Astrocyte (in vitro differentiated cells and primary cell): ENCODE measurements around the gene CRACR2A. TPM values are rescaled to one million over a fixed set of nuclear protein-coding genes. Genes with fewer than 3 reads are reported as not detected.

Experiments used
- DNase-seq: peaks from one replicate; pipeline ENCODE4 v3.0.0-alpha.2; 2010; ENCODE audit warnings: low read depth
- FAIRE-seq: peaks from 2 replicates; lab custom pipeline; 2011; peaks lifted over from hg19 to GRCh38; lab: Jason Lieb, UNC
- H2AFZ ChIP-seq: 2 replicates; pipeline ENCODE4 v1.6.0; 2012; ENCODE audit warnings: low read depth, low read length, inconsistent platforms
- H3K27ac ChIP-seq: 2 replicates; pipeline ENCODE4 v1.5.1; 2011; ENCODE audit warnings: low read depth, low read length, inconsistent platforms
- H3K27me3 ChIP-seq: 2 replicates; pipeline ENCODE4 v1.6.0; 2011; ENCODE audit warnings: low read length, inconsistent platforms; ENCODE audit not compliant: insufficient read depth
- H3K36me3 ChIP-seq: 2 replicates; pipeline ENCODE4 v1.5.1; 2011; ENCODE audit warnings: low read length, inconsistent platforms; ENCODE audit not compliant: insufficient read depth
- H3K4me1 ChIP-seq: 2 replicates; pipeline ENCODE4 v1.5.1; 2011; ENCODE audit warnings: low read length, inconsistent platforms; ENCODE audit not compliant: insufficient read depth
- H3K4me2 ChIP-seq: 2 replicates; pipeline ENCODE4 v1.6.0; 2012; ENCODE audit warnings: low read length, inconsistent platforms
- H3K4me3 ChIP-seq: 2 replicates; pipeline ENCODE4 v1.5.1; 2011; ENCODE audit warnings: low read depth, mild to moderate bottlenecking, low read length, inconsistent platforms; ENCODE audit not compliant: insufficient read depth
- H3K79me2 ChIP-seq: 2 replicates; pipeline ENCODE4 v1.6.0; 2012; ENCODE audit warnings: mild to moderate bottlenecking, low read length, inconsistent platforms; ENCODE audit not compliant: insufficient read depth
- H3K9ac ChIP-seq: 2 replicates; pipeline ENCODE4 v1.6.0; 2012; ENCODE audit warnings: mild to moderate bottlenecking, low read length, inconsistent platforms
- H3K9me3 ChIP-seq: 2 replicates; pipeline ENCODE4 v1.5.1; 2012; ENCODE audit warnings: low read depth, mild to moderate bottlenecking, low read length, inconsistent platforms; ENCODE audit not compliant: insufficient read depth
- H4K20me1 ChIP-seq: 2 replicates; pipeline ENCODE4 v1.6.0; 2012; ENCODE audit warnings: low read length, inconsistent platforms; ENCODE audit not compliant: insufficient read depth
- H3K27ac Mint-ChIP-seq: one replicate; pipeline ENCODE4 v1.8.0; 2021; ENCODE audit warnings: mild to moderate bottlenecking, mixed read lengths; ENCODE audit not compliant: unreplicated experiment
- H3K27me3 Mint-ChIP-seq: one replicate; pipeline ENCODE4 v1.8.0; 2021; ENCODE audit warnings: low read depth, mixed read lengths; ENCODE audit not compliant: unreplicated experiment
- H3K36me3 Mint-ChIP-seq: one replicate; pipeline ENCODE4 v1.8.0; 2021; ENCODE audit warnings: low read depth, mixed read lengths; ENCODE audit not compliant: unreplicated experiment
- H3K4me1 Mint-ChIP-seq: one replicate; pipeline ENCODE4 v1.8.0; 2021; ENCODE audit warnings: low read depth, mixed read lengths; ENCODE audit not compliant: unreplicated experiment
- H3K4me3 Mint-ChIP-seq: one replicate; pipeline ENCODE4 v1.8.0; 2021; ENCODE audit warnings: mild to moderate bottlenecking, moderate library complexity, mixed read lengths; ENCODE audit not compliant: unreplicated experiment
- H3K9me3 Mint-ChIP-seq: one replicate; pipeline ENCODE4 v1.8.0; 2021; ENCODE audit warnings: mild to moderate bottlenecking, mixed read lengths; ENCODE audit not compliant: unreplicated experiment
- EZH2 ChIP-seq: IDR thresholded peaks from 2 replicates; pipeline ENCODE4 v1.6.1; 2012; ENCODE audit warnings: mild to moderate bottlenecking, low read length, inconsistent platforms; ENCODE audit not compliant: insufficient read depth
- total RNA-seq: library from RNA; stranded (reverse); gene quantifications from 2 replicates; pipeline ENCODE4 v1.2.1, GENCODE V29; 2021
- TF ChIP-seq, protein P1 (sequence below): IDR thresholded peaks from 2 replicates; pipeline ENCODE4 v1.5.1; 2011; ENCODE audit warnings: low read depth, mild to moderate bottlenecking, inconsistent platforms, low read length, moderate library complexity; ENCODE audit not compliant: insufficient read depth

CRACR2A gene
- total RNA-seq, 1 donor from 2014 or later, result 1.5 TPM

DNA sequence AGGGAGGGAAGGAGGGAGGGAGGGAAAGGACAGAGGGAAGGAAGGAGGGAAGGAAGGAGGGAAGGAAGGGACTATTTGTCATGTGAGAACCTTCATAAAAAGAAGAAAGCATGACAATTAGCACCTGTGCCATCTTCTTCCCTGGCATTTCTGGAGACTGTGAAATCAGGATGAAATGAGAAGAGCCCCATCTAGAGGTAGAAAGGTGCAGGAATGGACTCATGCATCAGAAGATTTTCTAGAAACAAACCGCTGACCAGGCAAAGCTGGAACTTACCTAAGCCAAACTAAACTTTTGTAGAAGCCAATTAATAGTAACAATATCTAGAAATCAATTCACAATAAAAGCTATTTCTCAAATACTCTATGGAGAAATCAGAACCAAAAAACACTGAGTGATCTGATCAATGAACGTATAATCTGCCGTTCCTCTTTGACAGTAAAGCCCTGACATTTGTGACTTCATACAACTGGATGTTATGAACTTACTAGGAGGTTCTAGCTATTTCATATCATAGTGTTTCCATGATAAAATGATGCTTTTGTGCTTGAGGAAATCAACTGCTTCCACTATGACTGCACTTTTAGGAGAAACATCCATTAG lies 24.4 kb upstream of the CRACR2A start:
- Histone ChIP-seq H3K4me3 (no peak overlapping the region), H2AFZ (no peak overlapping the region), H3K27me3 (peaks cover 11% of the 10 kb centered on the region), H3K27ac (no peak overlapping the region), H3K4me2 (no peak overlapping the region), H3K9me3 (no peaks in the 10 kb centered on the region), H3K9ac (no peak overlapping the region), H3K79me2 (no peaks in the 10 kb centered on the region), H3K36me3 (no peaks in the 10 kb centered on the region), H3K4me1 (no peaks in the 10 kb centered on the region), H4K20me1 (no peaks in the 10 kb centered on the region)
- H3K36me3 Mint-ChIP-seq, result no peaks in the 10 kb centered on the region
- DNase-seq (peak; percentile 12), FAIRE-seq (peak; percentile 72)
- no peak for TF ChIP-seq EZH2
- TF ChIP-seq, protein P1, sequence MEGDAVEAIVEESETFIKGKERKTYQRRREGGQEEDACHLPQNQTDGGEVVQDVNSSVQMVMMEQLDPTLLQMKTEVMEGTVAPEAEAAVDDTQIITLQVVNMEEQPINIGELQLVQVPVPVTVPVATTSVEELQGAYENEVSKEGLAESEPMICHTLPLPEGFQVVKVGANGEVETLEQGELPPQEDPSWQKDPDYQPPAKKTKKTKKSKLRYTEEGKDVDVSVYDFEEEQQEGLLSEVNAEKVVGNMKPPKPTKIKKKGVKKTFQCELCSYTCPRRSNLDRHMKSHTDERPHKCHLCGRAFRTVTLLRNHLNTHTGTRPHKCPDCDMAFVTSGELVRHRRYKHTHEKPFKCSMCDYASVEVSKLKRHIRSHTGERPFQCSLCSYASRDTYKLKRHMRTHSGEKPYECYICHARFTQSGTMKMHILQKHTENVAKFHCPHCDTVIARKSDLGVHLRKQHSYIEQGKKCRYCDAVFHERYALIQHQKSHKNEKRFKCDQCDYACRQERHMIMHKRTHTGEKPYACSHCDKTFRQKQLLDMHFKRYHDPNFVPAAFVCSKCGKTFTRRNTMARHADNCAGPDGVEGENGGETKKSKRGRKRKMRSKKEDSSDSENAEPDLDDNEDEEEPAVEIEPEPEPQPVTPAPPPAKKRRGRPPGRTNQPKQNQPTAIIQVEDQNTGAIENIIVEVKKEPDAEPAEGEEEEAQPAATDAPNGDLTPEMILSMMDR, result peak; percentile 80
- no peaks in the 10 kb centered on the region for H3K4me1 Mint-ChIP-seq
- no peak overlapping the region for H3K27ac Mint-ChIP-seq
- H3K4me3 Mint-ChIP-seq, result no peak overlapping the region
- peaks cover 10% of the 10 kb centered on the region for H3K27me3 Mint-ChIP-seq
- no peaks in the 10 kb centered on the region for H3K9me3 Mint-ChIP-seq

DNA sequence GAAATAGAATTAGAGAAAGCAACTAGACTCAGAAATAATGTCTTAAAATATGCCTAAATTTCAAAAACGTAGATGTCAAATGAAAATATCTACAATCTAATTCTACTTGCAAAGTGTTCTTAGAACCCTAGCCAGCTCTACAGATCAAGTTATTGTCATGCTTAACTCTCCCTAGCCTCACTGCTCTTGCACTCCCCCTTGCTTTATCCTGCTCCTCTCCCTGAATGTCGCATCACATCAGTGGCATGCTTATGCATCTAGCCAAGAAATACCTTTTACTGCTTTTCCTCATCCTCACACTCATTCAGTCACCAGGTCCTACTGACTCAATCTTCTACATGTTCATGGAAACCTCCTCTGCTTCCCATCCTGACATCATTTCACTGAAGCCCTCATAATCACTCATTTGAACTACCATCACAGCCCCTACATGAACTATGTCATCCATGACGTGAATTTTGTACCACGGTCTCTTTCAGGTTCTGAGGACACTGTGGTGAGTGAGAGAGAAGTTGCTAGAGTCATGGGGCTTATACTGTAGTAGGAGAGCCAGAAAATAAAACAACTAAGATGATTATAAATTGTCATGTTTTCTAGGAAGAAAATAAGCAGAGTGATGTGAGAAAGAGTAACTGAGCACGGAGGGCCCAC lies 22.6 kb upstream of the CRACR2A start:
- DNase-seq (no peak), FAIRE-seq (no peak)
- H3K4me3 ChIP-seq, result no peak overlapping the region
- no peaks in the 10 kb centered on the region for H3K36me3 ChIP-seq
- H4K20me1 ChIP-seq, result no peaks in the 10 kb centered on the region
- H3K27me3 ChIP-seq, result peaks cover 11% of the 10 kb centered on the region
- H3K4me2 ChIP-seq, result no peak overlapping the region
- H3K9me3 ChIP-seq, result no peaks in the 10 kb centered on the region
- peaks cover 10% of the 10 kb centered on the region for H3K27me3 Mint-ChIP-seq
- no peaks in the 10 kb centered on the region for H3K4me1 ChIP-seq
- H3K9ac ChIP-seq, result no peak overlapping the region
- no peak overlapping the region for H3K27ac Mint-ChIP-seq
- no peaks in the 10 kb centered on the region for H3K36me3 Mint-ChIP-seq
- H3K27ac ChIP-seq, result no peak overlapping the region
- H2AFZ ChIP-seq, result no peak overlapping the region
- no peaks in the 10 kb centered on the region for H3K9me3 Mint-ChIP-seq
- H3K4me3 Mint-ChIP-seq, result no peak overlapping the region
- TF ChIP-seq, protein P1, result no peak
- no peak for TF ChIP-seq EZH2
- no peaks in the 10 kb centered on the region for H3K4me1 Mint-ChIP-seq
- no peaks in the 10 kb centered on the region for H3K79me2 ChIP-seq

DNA sequence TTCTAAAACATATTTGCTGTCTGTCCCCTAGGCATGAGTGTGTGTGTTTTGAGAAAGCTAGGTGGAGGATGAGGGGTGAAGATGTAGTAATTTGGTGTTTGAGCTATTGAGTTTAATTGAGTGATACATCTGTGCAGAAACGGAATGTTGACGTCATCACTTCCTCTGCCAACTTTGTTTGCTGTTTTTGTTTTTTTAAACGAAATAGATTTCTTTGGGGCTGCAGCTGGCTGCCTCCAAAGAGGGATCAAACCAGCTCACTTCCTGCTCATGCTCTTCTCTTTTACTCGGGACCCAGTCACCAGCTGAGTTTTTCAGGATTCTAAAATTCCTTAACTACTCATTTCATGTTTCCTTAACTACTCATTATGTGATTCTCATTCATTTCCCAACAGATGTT lies 19.5 kb upstream of the CRACR2A start:
- H3K9me3 Mint-ChIP-seq, result no peaks in the 10 kb centered on the region
- Histone ChIP-seq H3K4me3 (no peak overlapping the region), H3K4me1 (no peaks in the 10 kb centered on the region), H3K27me3 (peaks cover 11% of the 10 kb centered on the region), H3K79me2 (no peaks in the 10 kb centered on the region), H4K20me1 (no peaks in the 10 kb centered on the region), H2AFZ (no peak overlapping the region), H3K27ac (no peak overlapping the region), H3K36me3 (no peaks in the 10 kb centered on the region), H3K9me3 (no peaks in the 10 kb centered on the region), H3K4me2 (no peak overlapping the region), H3K9ac (no peak overlapping the region)
- no peaks in the 10 kb centered on the region for H3K4me1 Mint-ChIP-seq
- DNase-seq (no peak), FAIRE-seq (no peak)
- H3K27ac Mint-ChIP-seq, result no peak overlapping the region
- no peak overlapping the region for H3K4me3 Mint-ChIP-seq
- TF ChIP-seq, protein P1, result no peak
- no peak for TF ChIP-seq EZH2
- H3K36me3 Mint-ChIP-seq, result no peaks in the 10 kb centered on the region
- peaks cover 1% of the 10 kb centered on the region for H3K27me3 Mint-ChIP-seq
